H9 (cell line): Measurements from ENCODE around the gene CRHR2. TPM values are rescaled to one million over a fixed set of nuclear protein-coding genes. Genes with fewer than 3 reads are reported as not detected.

Experiments
- DNase-seq: peaks from one replicate; pipeline ENCODE4 v3.0.0-alpha.2; 2017
- H2AFZ ChIP-seq: one replicate; pipeline ENCODE4 v1.6.1; 2013; ENCODE audit warnings: mild to moderate bottlenecking, low read length, control low read depth, moderate library complexity
- H2AK5ac ChIP-seq: 2 replicates; pipeline ENCODE4 v1.6.1; 2013; ENCODE audit warnings: low read length, control low read depth, mixed read lengths; ENCODE audit not compliant: insufficient read length
- H2BK120ac ChIP-seq: one replicate; pipeline ENCODE4 v1.6.1; 2013; ENCODE audit warnings: low read depth, mild to moderate bottlenecking, low read length, control low read depth, inconsistent platforms; ENCODE audit not compliant: poor library complexity, severe bottlenecking
- H2BK12ac ChIP-seq: 2 replicates; pipeline ENCODE4 v1.6.1; 2013; ENCODE audit warnings: low read length, control low read depth, mixed read lengths, low read depth; ENCODE audit not compliant: insufficient read length
- H2BK15ac ChIP-seq: 2 replicates; pipeline ENCODE4 v1.6.1; 2013; ENCODE audit warnings: low read depth, low read length, control low read depth
- H2BK20ac ChIP-seq: one replicate; pipeline ENCODE4 v1.6.1; 2013; ENCODE audit warnings: low read depth, mild to moderate bottlenecking, low read length, control low read depth, inconsistent platforms; ENCODE audit not compliant: poor library complexity, severe bottlenecking
- H2BK5ac ChIP-seq: 2 replicates; pipeline ENCODE4 v1.6.1; 2013; ENCODE audit warnings: low read length, control low read depth, mixed read lengths; ENCODE audit not compliant: insufficient read length
- H3K14ac ChIP-seq: 2 replicates; pipeline ENCODE4 v1.6.1; 2013; ENCODE audit warnings: low read length, control low read depth; ENCODE audit not compliant: insufficient read depth
- H3K18ac ChIP-seq: 2 replicates; pipeline ENCODE4 v1.6.1; 2013; ENCODE audit warnings: low read depth, mild to moderate bottlenecking, mixed read lengths, low read length, control low read depth; ENCODE audit not compliant: insufficient read length
- H3K23ac ChIP-seq: 2 replicates; pipeline ENCODE4 v1.6.1; 2013; ENCODE audit warnings: low read length, control low read depth, mixed read lengths, low read depth; ENCODE audit not compliant: insufficient read length
- H3K23me2 ChIP-seq: 2 replicates; pipeline ENCODE4 v1.6.1; 2013; ENCODE audit warnings: low read depth, mild to moderate bottlenecking, mixed read lengths, low read length, control low read depth; ENCODE audit not compliant: insufficient read length, poor library complexity, severe bottlenecking
- H3K27ac ChIP-seq: 2 replicates; pipeline ENCODE4 v1.5.1; 2013; ENCODE audit warnings: low read length, control low read depth, mixed read lengths, low read depth; ENCODE audit not compliant: insufficient read length
- H3K27me3 ChIP-seq: 2 replicates; pipeline ENCODE4 v1.6.1; 2013; ENCODE audit warnings: low read length, control low read depth, inconsistent platforms; ENCODE audit not compliant: insufficient read depth
- H3K4ac ChIP-seq: 2 replicates; pipeline ENCODE4 v1.6.1; 2013; ENCODE audit warnings: low read depth, mild to moderate bottlenecking, control low read depth, inconsistent platforms, low read length, moderate library complexity
- H3K4me1 ChIP-seq: 2 replicates; pipeline ENCODE4 v1.6.1; 2013; ENCODE audit warnings: low read length, control low read depth, inconsistent platforms; ENCODE audit not compliant: insufficient read depth
- H3K4me2 ChIP-seq: 2 replicates; pipeline ENCODE4 v1.6.1; 2013; ENCODE audit warnings: low read length, control low read depth, mixed read lengths; ENCODE audit not compliant: insufficient read length, insufficient read depth
- H3K56ac ChIP-seq: 2 replicates; pipeline ENCODE4 v1.6.1; 2013; ENCODE audit warnings: low read depth, mild to moderate bottlenecking, mixed read lengths, low read length, control low read depth; ENCODE audit not compliant: insufficient read length
- H3K79me1 ChIP-seq: 2 replicates; pipeline ENCODE4 v1.6.1; 2013; ENCODE audit warnings: low read depth, mild to moderate bottlenecking, moderate library complexity, low read length, control low read depth, inconsistent platforms; ENCODE audit not compliant: insufficient read depth, poor library complexity, severe bottlenecking
- H3K79me2 ChIP-seq: 2 replicates; pipeline ENCODE4 v1.6.1; 2013; ENCODE audit warnings: low read length, control low read depth, inconsistent platforms; ENCODE audit not compliant: insufficient read depth
- H3K9ac ChIP-seq: 2 replicates; pipeline ENCODE4 v1.6.1; 2013; ENCODE audit warnings: low read length, control low read depth, mixed read lengths; ENCODE audit not compliant: insufficient read length; ENCODE audit errors: extremely low read depth
- H3K9me3 ChIP-seq: one replicate; pipeline ENCODE4 v1.6.1; 2013; ENCODE audit warnings: low read depth, low read length, inconsistent platforms; ENCODE audit not compliant: control insufficient read depth
- H3T11ph ChIP-seq: one replicate; pipeline ENCODE4 v1.6.1; 2013; ENCODE audit warnings: mild to moderate bottlenecking, low read length, control low read depth, inconsistent platforms
- H4K20me1 ChIP-seq: one replicate; pipeline ENCODE4 v1.6.1; 2013; ENCODE audit not compliant: control insufficient read depth, insufficient read length, insufficient read depth
- H4K5ac ChIP-seq: 2 replicates; pipeline ENCODE4 v1.6.1; 2013; ENCODE audit warnings: low read depth, mild to moderate bottlenecking, mixed read lengths, low read length, control low read depth; ENCODE audit not compliant: insufficient read length
- H4K8ac ChIP-seq: replicated peaks from 2 replicates; pipeline ENCODE4 v1.6.1; 2013; ENCODE audit warnings: low read length, control low read depth, mixed read lengths, low read depth; ENCODE audit not compliant: insufficient read length
- H4K91ac ChIP-seq: 2 replicates; pipeline ENCODE4 v1.6.1; 2013; ENCODE audit warnings: low read depth, mild to moderate bottlenecking, moderate library complexity, mixed read lengths, low read length, control low read depth; ENCODE audit not compliant: insufficient read length
- H3K27ac Mint-ChIP-seq, 3 experiments: 2 replicates in 2 of 3; 3 replicates in 1 of 3; pipeline ENCODE4 v1.8.0; 2020 to 2021; ENCODE audit warnings: mixed read lengths in 3 of 3, mild to moderate bottlenecking in 1 of 3, moderate library complexity in 1 of 3
- H3K27me3 Mint-ChIP-seq: 2 replicates; pipeline ENCODE4 v1.8.0; 2021; ENCODE audit warnings: low read depth, mild to moderate bottlenecking, moderate library complexity, mixed read lengths
- H3K36me3 Mint-ChIP-seq, 3 experiments: 2 replicates in 2 of 3; 3 replicates in 1 of 3; pipeline ENCODE4 v1.8.0; 2020 to 2021; ENCODE audit warnings: low read depth in 3 of 3, mixed read lengths in 3 of 3; ENCODE audit not compliant: insufficient read depth in 1 of 3
- H3K4me1 Mint-ChIP-seq, 2 experiments: 2 replicates each; pipeline ENCODE4 v1.8.0; 2020; ENCODE audit warnings: mixed read lengths in 2 of 2
- H3K4me3 Mint-ChIP-seq, 2 experiments: 2 replicates in 1 of 2; 3 replicates in 1 of 2; pipeline ENCODE4 v1.8.0; 2020 to 2021; ENCODE audit warnings: mild to moderate bottlenecking in 2 of 2, mixed read lengths in 2 of 2, moderate library complexity in 1 of 2
- H3K9me3 Mint-ChIP-seq, 2 experiments: 2 replicates in 1 of 2; 3 replicates in 1 of 2; pipeline ENCODE4 v1.8.0; 2020; ENCODE audit warnings: mild to moderate bottlenecking in 2 of 2, mixed read lengths in 2 of 2, moderate library complexity in 1 of 2
- CTCF ChIP-seq: fragments of 200-600 bp; sonication (generic); conservative IDR thresholded peaks from 3 replicates; pipeline ENCODE4 v1.8.0; 2021; ENCODE audit warnings: antibody characterized with exemption, mild to moderate bottlenecking
- WGBS: extraction: QIAGEN DNeasy Blood & Tissue Kit; methylation state at CpG from one replicate; pipeline ENCODE4 v1.1.7; 2013; ENCODE audit warnings: missing lambda C conversion rate, low lambda C conversion rate, mixed read lengths; ENCODE audit not compliant: insufficient read length; ENCODE audit errors: extremely low coverage; 5-methylcytosine and 5-hydroxymethylcytosine counted together
- total RNA-seq: library from RNA; stranded (reverse); gene quantifications from 2 replicates; pipeline ENCODE4 v1.2.1, GENCODE V29; 2021

The CRHR2 gene
- total RNA-seq, 1 experiment from 2014 or later = 0.07 TPM

GRCh38 chr7:30667172-30667571, 15.1 kb downstream of the CRHR2 start:
- WGBS = no CpG with 5 or more reads among the region's 3 CpGs

More at GRCh38 chr7:30667172-30667571, 15.1 kb downstream of the CRHR2 start:
- no peak overlapping the region for H3K23ac ChIP-seq
- peaks cover 11 to 16% of the 10 kb centered on the region in 2 experiments for H3K4me1 Mint-ChIP-seq
- no peak overlapping the region for H2BK120ac ChIP-seq
- no peaks in the 10 kb centered on the region for H3K79me1 ChIP-seq
- no peaks in the 10 kb centered on the region for H4K20me1 ChIP-seq
- H3K4me2 ChIP-seq = no peak overlapping the region
- no peak overlapping the region for H3T11ph ChIP-seq
- H3K9me3 ChIP-seq = no peaks in the 10 kb centered on the region
- no peaks in the 10 kb centered on the region for H3K9me3 Mint-ChIP-seq
- H3K36me3 Mint-ChIP-seq = no peaks in the 10 kb centered on the region
- no peak overlapping the region for H4K91ac ChIP-seq
- peaks cover 4% of the 10 kb centered on the region; the same call in 1 of the 2 replicates for H3K27me3 Mint-ChIP-seq
- H3K27me3 ChIP-seq = no peaks in the 10 kb centered on the region
- DNase-seq = no peak
- no peak overlapping the region for H3K9ac ChIP-seq
- no peak overlapping the region for H2BK12ac ChIP-seq
- no peak overlapping the region for H2BK15ac ChIP-seq
- no peak overlapping the region for H3K14ac ChIP-seq
- H2BK5ac ChIP-seq = no peak overlapping the region
- no peaks in the 10 kb centered on the region for H3K4me1 ChIP-seq
- H3K4me3 Mint-ChIP-seq = no peak overlapping the region
- no peak overlapping the region for H2AK5ac ChIP-seq
- no peak overlapping the region for H2AFZ ChIP-seq
- H3K23me2 ChIP-seq = no peaks in the 10 kb centered on the region
- no peak for TF ChIP-seq CTCF
- no peak overlapping the region for H3K4ac ChIP-seq
- H3K18ac ChIP-seq = no peak overlapping the region
- no peak overlapping the region for H3K27ac Mint-ChIP-seq
- no peak overlapping the region for H3K56ac ChIP-seq
- H3K27ac ChIP-seq = no peak overlapping the region
- H3K79me2 ChIP-seq = no peaks in the 10 kb centered on the region
- no peak overlapping the region for H4K8ac ChIP-seq
- H2BK20ac ChIP-seq = no peak overlapping the region
- H4K5ac ChIP-seq = no peak overlapping the region
